HFFc6 (cell line): ENCODE data around the gene DRAXIN. TPM values are rescaled to one million over a fixed set of nuclear protein-coding genes. Genes with fewer than 3 reads are reported as not detected.
A peak's percentile ranks its signal among the peaks of the same experiment; 100 is the strongest.

ENCODE experiments used
- DNase-seq: peaks from one replicate; pipeline ENCODE4 v3.0.0-alpha.2; 2018
- H3K27ac Mint-ChIP-seq: 2 replicates; pipeline ENCODE4 v1.8.0; 2020; ENCODE audit warnings: mild to moderate bottlenecking, mixed read lengths
- H3K27me3 Mint-ChIP-seq: 2 replicates; pipeline ENCODE4 v1.8.0; 2021; ENCODE audit warnings: mild to moderate bottlenecking, moderate library complexity, mixed read lengths; ENCODE audit not compliant: insufficient read depth
- H3K36me3 Mint-ChIP-seq: 2 replicates; pipeline ENCODE4 v1.8.0; 2021; ENCODE audit warnings: low read depth, mixed read lengths
- H3K4me1 Mint-ChIP-seq: 2 replicates; pipeline ENCODE4 v1.8.0; 2020; ENCODE audit warnings: low read depth, mixed read lengths
- H3K4me3 Mint-ChIP-seq: 2 replicates; pipeline ENCODE4 v1.8.0; 2020; ENCODE audit warnings: mild to moderate bottlenecking, moderate library complexity, mixed read lengths
- H3K9me3 Mint-ChIP-seq: 2 replicates; pipeline ENCODE4 v1.8.0; 2020; ENCODE audit warnings: mild to moderate bottlenecking, mixed read lengths
- total RNA-seq, 6 experiments: library from RNA; stranded (reverse); fragmentation: NEBNext Ultra II Directional; extraction: Animal tissue kit (Norgen Biotek cat#: 25700); gene quantifications; 2 replicates in 1 of 6; 3 replicates in 5 of 6; pipeline ENCODE4 v1.2.3, GENCODE V29; 2021
- TF ChIP-seq, protein P1 (sequence below): fragments of 200-600 bp; sonication (generic); IDR thresholded peaks from 2 replicates; pipeline ENCODE4 v1.5.0; 2021; ENCODE audit warnings: antibody characterized with exemption, mild to moderate bottlenecking

Gene DRAXIN
- total RNA-seq, 6 experiments from 2014 or later: not detected

DNA sequence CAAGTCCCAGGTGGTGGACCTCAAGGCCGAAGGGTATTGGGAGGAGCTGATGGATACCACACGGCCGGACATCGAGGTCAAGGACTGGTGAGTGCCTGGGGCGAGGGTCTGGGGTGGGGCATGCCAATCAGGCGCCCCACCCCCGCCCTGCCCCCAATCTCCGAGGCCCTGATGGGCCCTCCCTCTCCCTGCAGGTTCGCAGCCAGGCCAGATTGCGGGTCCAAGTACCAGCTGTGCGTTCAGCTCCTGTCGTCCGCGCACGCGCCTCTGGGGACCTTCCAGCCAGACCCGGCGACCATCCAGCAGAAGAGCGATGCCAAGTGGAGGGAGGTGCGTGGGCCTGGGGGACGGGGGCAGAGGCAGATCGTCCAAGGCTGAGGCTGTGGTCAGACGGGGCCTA lies 33.0 kb upstream of the DRAXIN start:
- no peak for DNase-seq
- Mint-ChIP-seq H3K4me3 (no peak overlapping the region), H3K36me3 (0 out of 2 replicates have a peak, but pooled peaks cover 5% of the 10 kb centered on the region), H3K27me3 (peaks cover 3% of the 10 kb centered on the region), H3K9me3 (no peaks in the 10 kb centered on the region), H3K4me1 (no peaks in the 10 kb centered on the region), H3K27ac (no peak overlapping the region)
- TF ChIP-seq, protein P1, sequence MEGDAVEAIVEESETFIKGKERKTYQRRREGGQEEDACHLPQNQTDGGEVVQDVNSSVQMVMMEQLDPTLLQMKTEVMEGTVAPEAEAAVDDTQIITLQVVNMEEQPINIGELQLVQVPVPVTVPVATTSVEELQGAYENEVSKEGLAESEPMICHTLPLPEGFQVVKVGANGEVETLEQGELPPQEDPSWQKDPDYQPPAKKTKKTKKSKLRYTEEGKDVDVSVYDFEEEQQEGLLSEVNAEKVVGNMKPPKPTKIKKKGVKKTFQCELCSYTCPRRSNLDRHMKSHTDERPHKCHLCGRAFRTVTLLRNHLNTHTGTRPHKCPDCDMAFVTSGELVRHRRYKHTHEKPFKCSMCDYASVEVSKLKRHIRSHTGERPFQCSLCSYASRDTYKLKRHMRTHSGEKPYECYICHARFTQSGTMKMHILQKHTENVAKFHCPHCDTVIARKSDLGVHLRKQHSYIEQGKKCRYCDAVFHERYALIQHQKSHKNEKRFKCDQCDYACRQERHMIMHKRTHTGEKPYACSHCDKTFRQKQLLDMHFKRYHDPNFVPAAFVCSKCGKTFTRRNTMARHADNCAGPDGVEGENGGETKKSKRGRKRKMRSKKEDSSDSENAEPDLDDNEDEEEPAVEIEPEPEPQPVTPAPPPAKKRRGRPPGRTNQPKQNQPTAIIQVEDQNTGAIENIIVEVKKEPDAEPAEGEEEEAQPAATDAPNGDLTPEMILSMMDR: no peak

- no peak overlapping the region for H3K4me3 Mint-ChIP-seq
- TF ChIP-seq, protein P1: no peak
- H3K27ac Mint-ChIP-seq: no peak overlapping the region
- peaks cover 3% of the 10 kb centered on the region for H3K27me3 Mint-ChIP-seq
- 0 out of 2 replicates have a peak, but pooled peaks cover 5% of the 10 kb centered on the region for H3K36me3 Mint-ChIP-seq
- no peaks in the 10 kb centered on the region for H3K4me1 Mint-ChIP-seq
- no peak for DNase-seq
- H3K9me3 Mint-ChIP-seq: no peaks in the 10 kb centered on the region
Measured at GRCh38 chr1:11659748-11660147, 31.8 kb upstream of the DRAXIN start.

GRCh38 chr1:11661103-11661502 lies 30.4 kb upstream of the DRAXIN start:
- Mint-ChIP-seq H3K27me3 (peaks cover 3% of the 10 kb centered on the region), H3K9me3 (no peaks in the 10 kb centered on the region), H3K27ac (no peak overlapping the region), H3K36me3 (0 out of 2 replicates have a peak, but pooled peaks cover 5% of the 10 kb centered on the region), H3K4me1 (no peaks in the 10 kb centered on the region), H3K4me3 (no peak overlapping the region)
- no peak for DNase-seq
- TF ChIP-seq, protein P1: no peak

DNA sequence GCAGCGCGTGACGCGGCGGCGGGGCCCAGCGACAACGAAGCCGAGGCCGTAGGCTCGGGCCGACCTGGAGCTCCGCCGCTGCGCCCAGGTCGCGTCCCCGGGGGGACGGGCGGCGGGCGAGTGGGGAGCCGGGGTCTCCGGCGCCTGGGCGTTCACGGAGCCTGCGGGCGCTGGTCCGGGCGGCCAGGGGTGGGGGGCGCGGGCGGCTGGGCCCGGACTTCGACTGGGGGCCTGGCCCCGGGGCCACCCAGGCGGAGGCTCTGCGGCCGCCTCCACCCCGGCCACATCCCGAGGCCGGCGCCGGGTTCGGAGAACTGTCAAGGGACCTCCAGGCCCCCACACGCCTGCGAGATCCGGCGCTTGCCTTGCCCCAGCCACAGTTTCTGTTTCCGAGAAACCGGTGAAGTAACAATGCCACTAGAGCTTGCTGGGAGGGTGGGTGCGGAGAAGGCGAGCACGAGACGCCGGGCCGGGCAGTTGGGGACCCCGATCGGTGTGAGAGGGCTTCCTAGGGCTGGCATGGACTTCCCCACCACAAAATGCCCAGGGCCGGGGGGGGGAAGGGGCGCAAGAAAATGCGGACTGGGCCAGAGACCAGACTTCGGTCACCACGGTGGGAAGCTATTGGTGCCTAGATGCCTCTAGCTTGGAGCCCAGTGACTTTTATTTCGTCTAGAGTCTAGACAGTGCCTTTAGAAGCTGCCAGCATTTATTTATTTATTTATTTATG lies 27.0 kb upstream of the DRAXIN start:
- Mint-ChIP-seq H3K4me1 (no peaks in the 10 kb centered on the region), H3K36me3 (0 out of 2 replicates have a peak, but pooled peaks cover 5% of the 10 kb centered on the region), H3K9me3 (no peaks in the 10 kb centered on the region), H3K4me3 (peak overlapping the region; percentile 78), H3K27me3 (peaks cover 3% of the 10 kb centered on the region), H3K27ac (no peak overlapping the region)
- DNase-seq: no peak
- TF ChIP-seq, protein P1: peak; percentile 36; the same call in 1 of the 2 replicates

DNA sequence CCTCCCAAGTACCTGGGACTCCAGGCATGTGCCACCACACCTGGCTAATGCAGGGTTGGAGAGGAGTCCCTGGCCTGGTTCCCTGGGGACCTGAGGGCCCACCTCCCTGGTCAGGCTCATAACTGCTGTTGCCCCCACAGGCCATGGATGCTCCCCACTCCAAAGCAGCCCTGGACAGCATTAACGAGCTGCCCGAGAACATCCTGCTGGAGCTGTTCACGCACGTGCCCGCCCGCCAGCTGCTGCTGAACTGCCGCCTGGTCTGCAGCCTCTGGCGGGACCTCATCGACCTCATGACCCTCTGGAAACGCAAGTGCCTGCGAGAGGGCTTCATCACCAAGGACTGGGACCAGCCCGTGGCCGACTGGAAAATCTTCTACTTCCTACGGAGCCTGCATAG lies 23.0 kb upstream of the DRAXIN start:
- TF ChIP-seq, protein P1: no peak
- no peak overlapping the region for H3K27ac Mint-ChIP-seq
- no peaks in the 10 kb centered on the region for H3K9me3 Mint-ChIP-seq
- H3K4me3 Mint-ChIP-seq: no peak overlapping the region
- DNase-seq: no peak
- peaks cover 2% of the 10 kb centered on the region; the same call in 1 of the 2 replicates for H3K27me3 Mint-ChIP-seq
- H3K36me3 Mint-ChIP-seq: peaks cover 3% of the 10 kb centered on the region; the same call in 1 of the 2 replicates
- no peaks in the 10 kb centered on the region for H3K4me1 Mint-ChIP-seq
